Measurements from ENCODE around the gene B3GNT7. TPM values are rescaled to one million over a fixed set of nuclear protein-coding genes. Genes with fewer than 3 reads are reported as not detected.

The B3GNT7 gene
- total and polyA plus RNA-seq, 2 experiments from 2014 or later, result 44.2 to 89.4 TPM

- TF ChIP-seq JUNB (IDR thresholded peaks at IDR 0.05; ENCODE audit: unreplicated experiment), result no peak
- no peak for TF ChIP-seq ETS1 (IDR thresholded peaks at IDR 0.05)
- TF ChIP-seq EZH2 (IDR thresholded peaks at IDR 0.05; ENCODE audit: low read depth, unreplicated experiment), result no peak
- H3K9me2 ChIP-seq (ENCODE audit: insufficient read depth), result no peaks in the 10 kb centered on the region
- Mint-ChIP-seq H3K27me3 (ENCODE audit: insufficient read depth, low read depth, poor library complexity) (peaks cover 5% of the 10 kb centered on the region), H3K9me3 (peaks cover 2% of the 10 kb centered on the region; the same call in 1 of the 3 replicates), H3K4me3 (no peak overlapping the region), H3K27ac (peak overlapping the region; percentile 71; the same call in 1 of the 2 replicates), H3K4me1 (peaks cover 49% of the 10 kb centered on the region), H3K36me3 (ENCODE audit: low read depth) (peaks cover 5% of the 10 kb centered on the region)
- ATAC-seq, result no peak
- H3K79me2 ChIP-seq (replicated peaks; ENCODE audit: insufficient read depth), result no peaks in the 10 kb centered on the region
- H3K27ac ChIP-seq (ENCODE audit: low read depth), result no peak overlapping the region
- H3K27me3 ChIP-seq (ENCODE audit: insufficient read depth), result no peaks in the 10 kb centered on the region
- H3K36me3 ChIP-seq (ENCODE audit: insufficient read depth), result no peaks in the 10 kb centered on the region; the same call in 1 of the 2 replicates
- no peaks in the 10 kb centered on the region for H4K20me1 ChIP-seq (replicated peaks; ENCODE audit: insufficient read depth)
- no peak for DNase-seq (ENCODE audit: low spot score)
- H3K4me1 ChIP-seq (ENCODE audit: insufficient read depth), result peaks cover 26% of the 10 kb centered on the region
- H2AFZ ChIP-seq, result no peak overlapping the region
- no peak overlapping the region for H3K4me2 ChIP-seq
- H3F3A ChIP-seq (replicated peaks; ENCODE audit: low read depth), result peaks cover 3% of the 10 kb centered on the region; the same call in 1 of the 2 replicates
- H3K4me3 ChIP-seq, result no peak overlapping the region
Observed at GRCh38 chr2:231360881-231361371, 34.6 kb upstream of the B3GNT7 start.

- peaks cover 3% of the 10 kb centered on the region; the same call in 1 of the 2 replicates for H3F3A ChIP-seq (replicated peaks; ENCODE audit: low read depth)
- no peak overlapping the region for H3K4me2 ChIP-seq
- H3K79me2 ChIP-seq (replicated peaks; ENCODE audit: insufficient read depth), result no peaks in the 10 kb centered on the region
- no peak for DNase-seq (ENCODE audit: low spot score)
- Mint-ChIP-seq H3K4me1 (peaks cover 41% of the 10 kb centered on the region), H3K27me3 (ENCODE audit: insufficient read depth, low read depth, poor library complexity) (peaks cover 8% of the 10 kb centered on the region), H3K36me3 (ENCODE audit: low read depth) (peaks cover 5% of the 10 kb centered on the region), H3K4me3 (no peak overlapping the region; the same call in 2 of the 3 replicates), H3K27ac (peak overlapping the region; percentile 26; the same call in 1 of the 2 replicates), H3K9me3 (peaks cover 2% of the 10 kb centered on the region; the same call in 1 of the 3 replicates)
- ATAC-seq, result peak; percentile 17
- no peak for TF ChIP-seq ETS1 (IDR thresholded peaks at IDR 0.05)
- no peak for TF ChIP-seq ZNF331 (CRISPR knock-in tag; IDR thresholded peaks at IDR 0.05; ENCODE audit: low read depth)
- no peak for TF ChIP-seq ZNF114 (CRISPR knock-in tag; IDR thresholded peaks at IDR 0.05)
- H2AFZ ChIP-seq, result no peak overlapping the region
- H3K4me1 ChIP-seq (ENCODE audit: insufficient read depth), result peaks cover 19% of the 10 kb centered on the region
- H3K4me3 ChIP-seq, result no peak overlapping the region
- H4K20me1 ChIP-seq (replicated peaks; ENCODE audit: insufficient read depth), result no peaks in the 10 kb centered on the region
- no peaks in the 10 kb centered on the region; the same call in 1 of the 2 replicates for H3K36me3 ChIP-seq (ENCODE audit: insufficient read depth)
- H3K27me3 ChIP-seq (ENCODE audit: insufficient read depth), result no peaks in the 10 kb centered on the region
- no peaks in the 10 kb centered on the region for H3K9me2 ChIP-seq (ENCODE audit: insufficient read depth)
- 0 out of 2 replicates have a peak overlapping the region, but pooled peaks have one; percentile 26 for H3K27ac ChIP-seq (ENCODE audit: low read depth)
Observed at GRCh38 chr2:231361701-231362554, 33.6 kb upstream of the B3GNT7 start.
